Inferior parietal cortex (tissue), 1 donor: ENCODE data around the gene LINC01488.

ENCODE experiments used
- DNase-seq: peaks from one replicate; pipeline ENCODE4 v3.0.0-alpha.2; 2016; ENCODE audit errors: extremely low spot score

The LINC01488 gene

GRCh38 chr11:69479591-69480271, 1.7 kb upstream of the LINC01488 start:
- no peak for DNase-seq

- no peak for DNase-seq
These were observed 693 bp upstream of the LINC01488 start for GRCh38 chr11:69480547-69481392.

GRCh38 chr11:69482322-69482721, 859 bp downstream of the LINC01488 start:
- no peak for DNase-seq

- DNase-seq, result no peak
These were observed 1.7 kb downstream of the LINC01488 start for GRCh38 chr11:69483170-69483569.

- DNase-seq, result no peak
These were observed 2.4 kb downstream of the LINC01488 start for GRCh38 chr11:69483691-69484426.

GRCh38 chr11:69484427-69485259, 3.2 kb downstream of the LINC01488 start:
- DNase-seq, result no peak

GRCh38 chr11:69485337-69486041, 4.0 kb downstream of the LINC01488 start:
- DNase-seq, result no peak

- no peak for DNase-seq
These were observed 4.8 kb downstream of the LINC01488 start for GRCh38 chr11:69486056-69486772.

- DNase-seq, result no peak
These were observed 5.4 kb downstream of the LINC01488 start for GRCh38 chr11:69486773-69487291.

GRCh38 chr11:69487391-69487790, 5.9 kb downstream of the LINC01488 start:
- DNase-seq, result no peak

GRCh38 chr11:69487849-69488542, 6.5 kb downstream of the LINC01488 start:
- DNase-seq, result no peak

GRCh38 chr11:69488543-69488940, 7.1 kb downstream of the LINC01488 start:
- no peak for DNase-seq

- peak; percentile 4 for DNase-seq
These were observed 7.7 kb downstream of the LINC01488 start for GRCh38 chr11:69489031-69489745.

- DNase-seq, result no peak
These were observed 8.4 kb downstream of the LINC01488 start for GRCh38 chr11:69489746-69490365.

GRCh38 chr11:69490516-69490915, 9.1 kb downstream of the LINC01488 start:
- DNase-seq, result no peak

- DNase-seq, result no peak
These were observed 9.9 kb downstream of the LINC01488 start for GRCh38 chr11:69491071-69492031.
